A172 (cell line): ENCODE measurements around the gene NLRC5. TPM values are rescaled to one million over a fixed set of nuclear protein-coding genes. Genes with fewer than 3 reads are reported as not detected.
A peak's percentile ranks its signal among the peaks of the same experiment; 100 is the strongest.

Experiments used
- DNase-seq: peaks from one replicate; pipeline ENCODE4 v3.0.0-alpha.2; 2015; ENCODE audit warnings: low spot score
- total RNA-seq: library from RNA; depleted of rRNA; stranded (reverse); fragments of >200 nt; shearing (Covaris generic); gene quantifications from 2 replicates; pipeline ENCODE4 v1.2.3, GENCODE V29; 2014; rRNA removed

The NLRC5 gene
- total RNA-seq, 1 experiment from 2014 or later, result 20.2 TPM

DNA sequence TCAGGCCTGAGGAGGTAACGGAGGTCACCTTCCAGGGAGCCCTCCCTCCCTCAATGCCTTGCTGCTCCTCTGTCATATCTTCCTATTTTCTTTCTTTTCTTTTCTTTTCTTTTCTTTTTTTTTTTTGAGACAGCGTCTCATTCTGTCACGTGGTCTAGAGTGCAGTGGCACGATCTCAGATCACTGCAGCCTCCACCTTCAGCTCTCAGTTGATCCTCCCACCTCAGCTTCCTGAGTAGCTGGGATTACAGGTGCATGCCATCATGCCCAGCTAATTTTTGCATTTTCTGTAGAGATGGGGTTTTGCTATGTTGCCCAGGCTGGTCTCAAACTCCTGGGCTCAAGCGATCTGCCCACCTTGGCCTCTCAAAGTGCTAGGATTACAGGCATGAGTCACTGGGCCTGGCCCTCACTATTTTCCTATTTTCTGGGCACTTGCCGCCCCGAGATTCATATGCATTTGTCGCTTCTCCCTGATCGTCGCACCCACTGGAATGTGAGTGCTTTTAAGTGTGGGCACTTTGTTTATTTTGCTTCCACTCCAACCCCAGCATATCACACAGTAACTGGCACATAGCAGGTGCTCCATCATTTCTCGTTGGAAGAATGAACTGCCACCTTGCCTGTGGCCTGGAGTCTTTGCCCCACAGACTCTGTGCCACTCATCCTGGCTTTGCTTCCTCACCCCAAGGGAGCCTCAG lies 134.8 kb downstream of the NLRC5 start:
- peak; percentile 79 for DNase-seq

DNA sequence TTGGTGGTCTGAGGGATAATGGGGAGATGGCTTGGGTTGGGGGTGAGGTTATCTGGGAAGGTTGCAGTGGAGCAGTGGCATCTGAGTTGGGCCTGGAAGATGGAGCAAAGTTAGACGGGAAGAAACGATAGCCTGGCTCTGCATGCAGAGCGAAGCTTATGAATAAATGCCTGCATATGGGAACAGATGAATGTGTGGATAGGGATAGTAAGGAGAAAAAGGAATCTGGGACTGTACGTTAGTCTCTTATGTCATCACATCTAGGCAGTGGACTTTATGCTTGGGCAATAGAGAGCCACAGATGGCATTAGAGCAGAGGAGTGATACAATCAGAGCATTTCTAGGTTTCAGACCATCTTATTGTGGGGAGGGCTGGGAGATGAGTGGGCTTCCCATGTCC lies 136.0 kb downstream of the NLRC5 start:
- no peak for DNase-seq

DNA sequence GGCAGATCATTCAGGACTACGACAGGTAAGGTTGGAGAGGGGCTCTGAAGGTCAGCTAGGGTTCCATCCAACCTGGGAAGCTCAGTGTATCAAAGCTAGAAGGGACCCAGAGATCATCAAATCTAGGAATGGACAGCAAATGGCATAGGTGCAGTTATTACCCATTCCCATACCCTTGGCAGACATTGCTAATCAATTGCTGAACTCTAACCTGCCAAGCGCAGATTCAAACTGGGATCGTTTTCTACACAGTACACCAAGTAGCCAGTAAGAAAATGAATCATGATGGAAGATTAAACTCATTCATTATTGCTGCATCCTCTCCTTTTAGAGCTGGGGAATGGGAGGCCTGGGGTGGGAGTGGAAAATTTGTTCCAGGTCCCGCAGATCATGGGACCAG lies 136.6 kb downstream of the NLRC5 start:
- DNase-seq, result no peak

DNA sequence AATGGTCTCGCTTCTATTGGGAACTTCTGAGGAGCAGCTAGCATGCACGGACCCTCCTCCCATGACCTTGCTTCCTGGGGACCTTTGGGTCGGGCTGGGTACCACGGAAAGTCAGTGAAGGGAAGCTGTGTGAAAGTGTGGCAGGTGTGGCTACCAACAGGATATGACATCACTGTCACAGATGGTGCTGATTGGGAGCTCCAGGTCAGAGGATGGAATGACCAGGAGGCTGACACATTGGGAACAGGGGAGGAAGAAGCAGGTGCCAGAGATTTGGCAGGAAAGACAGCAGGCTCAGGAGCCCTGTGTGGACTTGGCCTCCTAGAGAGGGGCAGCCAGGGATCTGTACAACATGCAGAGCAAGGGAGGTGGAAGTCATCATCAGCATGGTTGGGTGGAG lies 137.1 kb downstream of the NLRC5 start:
- peak; percentile 40 for DNase-seq

DNA sequence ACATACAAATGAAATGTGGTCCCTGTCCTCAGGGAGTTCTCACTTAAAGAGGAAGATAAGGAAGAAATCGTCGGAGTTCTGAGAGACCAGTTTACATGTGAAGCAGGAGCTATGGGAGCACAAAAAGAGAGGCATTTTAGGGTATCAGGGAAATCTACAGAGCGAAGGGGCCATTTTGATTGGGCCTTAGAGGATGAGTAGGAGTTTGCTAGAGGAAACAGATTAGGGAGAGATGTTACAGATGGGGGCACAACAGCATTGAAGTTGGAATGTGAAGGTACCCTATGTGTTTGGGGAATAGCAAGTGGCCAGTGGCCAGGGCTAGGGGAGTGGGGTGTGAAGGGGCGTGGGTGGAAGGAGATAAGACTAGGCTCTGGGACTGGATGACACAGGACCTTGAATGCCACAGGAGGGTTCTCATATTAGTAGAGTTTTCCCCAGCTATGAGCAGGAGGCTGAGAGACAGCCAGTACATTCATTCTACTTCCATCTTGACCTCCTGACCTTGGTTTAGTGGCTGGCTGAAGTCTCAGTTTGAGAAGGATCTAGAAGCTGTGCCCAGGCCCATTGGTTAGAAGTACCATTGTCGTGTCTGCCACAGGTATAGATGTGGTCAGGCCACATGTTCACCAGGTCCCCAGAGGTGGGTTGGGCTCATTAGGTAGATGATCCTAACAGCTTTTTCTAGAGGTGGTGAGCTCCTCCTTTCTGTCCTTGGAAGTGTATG lies 137.8 kb downstream of the NLRC5 start:
- no peak for DNase-seq

DNA sequence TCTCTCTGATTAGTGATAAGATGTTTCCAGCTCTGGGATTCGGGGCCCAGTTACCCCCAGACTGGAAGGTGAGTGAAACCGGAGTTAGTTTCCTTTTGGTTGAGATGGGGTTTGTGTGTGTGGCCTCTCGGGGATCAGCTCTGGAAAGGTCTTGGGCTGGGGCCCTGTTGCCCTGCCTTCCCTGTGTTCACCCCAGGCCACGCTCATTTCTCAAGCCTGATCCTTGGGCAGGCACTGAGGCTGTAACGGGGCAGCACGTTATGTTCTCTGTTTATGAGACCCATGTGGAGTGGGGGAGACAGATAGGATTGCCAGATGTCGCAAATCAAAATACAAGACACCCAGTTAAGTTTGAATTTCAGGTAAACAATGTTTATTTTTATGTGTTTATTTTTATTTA lies 138.5 kb downstream of the NLRC5 start:
- no peak for DNase-seq

DNA sequence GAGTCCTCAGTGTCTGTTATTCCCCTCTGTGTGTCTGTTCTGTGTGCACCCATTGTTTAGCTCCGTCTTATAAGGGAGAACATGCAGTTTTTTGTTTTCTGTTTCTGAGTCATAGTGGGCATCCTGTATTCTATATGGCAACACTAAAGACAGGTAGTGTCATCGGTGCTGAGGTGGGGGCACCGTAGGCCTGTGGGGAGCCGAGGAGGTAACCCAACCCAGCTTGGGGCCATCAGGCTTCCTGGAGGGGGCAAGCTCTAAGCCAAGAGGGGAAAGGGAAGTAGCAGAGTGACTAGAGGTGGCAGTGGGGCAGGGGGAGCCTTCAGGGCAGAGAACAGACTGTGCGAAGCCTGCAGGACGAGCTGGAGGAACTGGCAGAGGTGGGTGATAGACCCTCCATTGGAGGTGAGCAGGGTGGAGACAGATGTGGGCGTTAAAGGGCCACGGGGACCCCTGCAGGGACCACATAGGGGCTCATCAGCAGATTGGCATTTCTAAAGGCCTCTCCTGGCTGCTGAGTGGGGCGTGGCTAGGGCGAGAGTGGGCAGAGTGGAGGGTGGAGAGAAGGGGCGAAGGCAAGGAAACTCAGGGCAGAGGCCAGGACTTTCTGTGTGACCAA lies 139.5 kb downstream of the NLRC5 start:
- no peak for DNase-seq

DNA sequence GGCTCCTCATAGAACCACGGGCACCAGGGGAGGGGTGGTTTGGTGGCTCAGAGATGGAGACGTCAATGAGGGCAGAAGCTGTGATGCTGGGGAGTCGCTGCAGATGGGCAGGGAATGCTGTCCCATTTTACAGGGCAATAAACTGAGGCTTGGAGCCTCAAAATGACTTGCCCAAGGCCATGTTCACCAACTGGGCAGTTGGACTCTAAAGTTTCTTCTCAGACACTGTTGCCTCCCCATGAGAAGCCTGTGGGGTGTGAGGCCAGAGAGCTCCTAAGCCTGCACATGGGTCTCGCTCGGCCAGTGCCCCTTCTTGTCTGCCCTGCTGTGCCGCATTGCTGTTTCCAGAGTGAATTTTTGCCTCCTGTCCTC lies 141.6 kb downstream of the NLRC5 start:
- DNase-seq, result no peak

DNA sequence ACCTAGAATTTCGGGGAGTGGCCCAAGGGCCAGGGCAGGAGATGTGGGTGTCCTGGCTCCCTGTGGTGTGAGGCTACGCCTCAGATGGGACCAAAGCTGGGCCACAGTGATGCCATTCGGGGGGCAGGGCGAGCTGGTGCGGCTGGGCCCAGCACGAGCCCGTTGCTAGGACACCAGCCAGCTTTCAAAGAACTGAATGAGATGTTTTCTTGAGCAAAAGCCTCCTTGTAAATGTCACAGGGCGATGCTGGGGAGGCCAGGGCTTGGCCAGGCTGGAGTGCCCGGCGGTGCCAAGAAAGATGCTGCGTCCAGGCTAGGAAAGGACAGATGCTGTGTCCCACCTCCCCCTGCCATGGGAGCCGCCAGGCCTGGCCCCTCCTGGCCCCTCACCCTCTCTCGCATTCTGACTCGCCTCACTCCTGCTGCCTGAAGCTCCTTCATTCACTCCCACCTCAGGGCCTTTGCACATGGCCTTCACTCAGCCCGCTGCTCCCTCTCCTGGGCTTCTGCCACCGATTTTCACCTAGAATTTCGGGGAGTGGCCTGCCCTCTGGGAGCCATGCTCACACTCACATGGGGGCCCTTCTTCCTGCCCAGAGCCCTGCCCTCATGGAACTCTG lies 142.1 kb downstream of the NLRC5 start:
- DNase-seq, result no peak

DNA sequence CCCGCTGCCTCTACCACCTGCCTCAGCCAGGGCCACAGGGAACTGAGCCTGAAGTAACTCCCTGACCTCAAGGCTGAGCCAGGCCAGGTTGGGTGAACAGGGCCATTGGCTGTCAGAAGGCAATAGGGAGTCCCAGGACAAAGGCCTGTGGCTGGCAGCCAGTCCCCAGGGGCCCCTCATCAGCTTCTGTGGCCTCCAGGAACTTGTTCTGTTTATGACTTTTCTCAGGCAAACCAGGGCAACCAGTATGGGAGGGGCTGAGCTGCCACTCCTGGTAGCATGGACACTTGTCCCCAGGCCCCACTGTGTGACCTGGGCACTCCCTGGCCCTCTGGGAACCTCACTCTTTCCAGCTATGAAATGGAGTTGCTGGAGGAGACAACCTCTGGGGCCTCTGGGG lies 143.1 kb downstream of the NLRC5 start:
- DNase-seq, result no peak

DNA sequence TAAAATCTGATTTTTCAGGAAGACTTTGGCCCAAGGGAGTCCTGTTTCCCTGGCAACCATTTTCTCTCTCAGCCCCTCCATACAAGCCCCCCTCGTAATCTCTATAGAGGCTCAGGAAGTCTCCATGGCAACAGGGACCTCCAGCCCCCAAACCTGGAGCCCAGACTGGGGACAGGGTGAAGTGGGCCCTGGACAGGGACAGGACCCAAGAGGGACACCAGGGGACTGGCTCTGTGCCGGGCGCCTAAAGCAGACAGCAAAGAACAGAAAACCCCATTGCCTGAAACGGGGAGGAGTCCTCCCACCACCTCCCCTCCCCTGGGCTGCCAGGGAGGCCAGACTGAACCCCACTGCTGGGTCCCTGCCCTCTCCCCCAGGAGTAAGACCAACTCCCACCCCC lies 143.7 kb downstream of the NLRC5 start:
- DNase-seq, result no peak

Other genes with a start within 250 kb of the NLRC5 start
- gene SLC12A3, start 124.3 kb upstream of the NLRC5 start, total RNA-seq, result not detected in 2 replicates
- 35.0 and 55.6 TPM in 2 replicates for gene HERPUD1, start 57.4 kb upstream of the NLRC5 start, total RNA-seq
- gene CETP, start 27.6 kb upstream of the NLRC5 start, total RNA-seq, result not detected in 2 replicates
- gene CPNE2, start 103.0 kb downstream of the NLRC5 start, total RNA-seq, result 40.5 and 43.0 TPM in 2 replicates
- 170 and 232 TPM in 2 replicates for gene PSME3IP1, start 196.5 kb downstream of the NLRC5 start, total RNA-seq
- gene RSPRY1, start 196.8 kb downstream of the NLRC5 start, total RNA-seq, result 25.8 and 28.7 TPM in 2 replicates